GM12892 (cell line): ENCODE data around the gene AOPEP.

Source experiments
- POLR2A ChIP-seq: IDR thresholded peaks from 2 replicates; pipeline ENCODE4 v1.6.1; 2011; ENCODE audit warnings: low read depth, low read length, control low read depth
- POLR2AphosphoS5 ChIP-seq: IDR thresholded peaks from 2 replicates; pipeline ENCODE4 v1.6.1; 2011; ENCODE audit warnings: low read depth, low read length, control low read depth
- TAF1 ChIP-seq: IDR thresholded peaks from 2 replicates; pipeline ENCODE4 v1.6.1; 2011; ENCODE audit warnings: low read depth, mild to moderate bottlenecking, control low read depth, low read length, borderline replicate concordance

DNA sequence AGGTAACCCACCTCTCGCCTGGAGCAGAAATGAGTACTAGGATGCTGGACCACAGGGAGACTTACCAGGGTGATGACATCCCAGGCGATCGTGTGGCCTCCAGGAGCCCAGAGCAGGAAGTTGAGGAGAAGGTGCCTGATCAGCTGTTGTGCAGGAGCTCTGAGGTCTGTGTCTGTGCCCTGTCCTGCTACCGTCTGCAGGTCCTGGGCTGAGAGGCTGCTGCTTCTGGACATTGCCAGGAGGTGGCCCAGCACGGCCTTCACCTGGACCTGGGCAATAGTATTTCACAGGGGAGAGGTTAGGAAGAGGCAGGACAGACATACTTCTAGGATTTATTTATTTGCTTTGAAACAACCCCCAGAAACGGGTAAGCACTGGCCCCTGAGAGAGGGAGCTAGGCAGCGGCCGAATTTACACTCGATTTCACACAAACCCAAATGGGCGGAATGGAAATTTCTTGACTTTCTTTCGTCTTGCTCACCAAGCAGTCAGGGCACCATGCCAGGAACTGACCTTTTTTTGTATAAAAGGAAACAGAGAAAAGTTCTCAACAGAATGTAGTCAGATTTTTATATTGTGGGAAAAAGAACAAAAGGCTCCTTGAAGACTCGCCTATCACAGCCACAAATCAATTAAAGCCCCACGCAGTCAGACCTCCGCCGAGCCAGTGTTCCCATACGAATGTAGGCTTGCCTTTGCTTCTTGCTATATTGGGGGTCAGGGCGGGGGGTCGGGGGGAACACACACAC is 380.7 kb downstream of the AOPEP start:
- TF ChIP-seq POLR2AphosphoS5 (no peak), TAF1 (no peak), POLR2A (no peak)
